Effector memory CD8-positive, alpha-beta T cell (primary cell): ENCODE data around the gene SORD.
A peak's percentile ranks its signal among the peaks of the same experiment; 100 is the strongest.
"Not testable (repeated sequence)": the region's sequence is repeated elsewhere in the genome, so short reads cannot be mapped to it uniquely, and the experiment has no call there.

ENCODE experiments used
- ATAC-seq: fragments of 150-1000 bp; cut with Tn5 transposase; replicated peaks from 2 replicates; pipeline ENCODE4 v1.10.0; 2021; ENCODE audit warnings: mild to moderate bottlenecking, moderate library complexity
- DNase-seq, 3 experiments: peaks; one replicate each; pipeline ENCODE4 v3.0.0; 2021
- H3K27ac Mint-ChIP-seq, 2 donors: one replicate each; pipeline ENCODE4 v1.8.0; 2022; ENCODE audit warnings: mild to moderate bottlenecking in 2 of 2, mixed read lengths in 2 of 2, moderate library complexity in 2 of 2
- H3K27me3 Mint-ChIP-seq, 2 donors: one replicate each; pipeline ENCODE4 v1.8.0; 2022; ENCODE audit warnings: mixed read lengths in 2 of 2
- H3K36me3 Mint-ChIP-seq: one replicate; pipeline ENCODE4 v1.8.0; 2022; ENCODE audit warnings: mild to moderate bottlenecking, moderate library complexity, mixed read lengths; ENCODE audit not compliant: insufficient read depth
- H3K4me1 Mint-ChIP-seq, 2 donors: one replicate each; pipeline ENCODE4 v1.8.0; 2022; ENCODE audit warnings: low read depth in 2 of 2, mixed read lengths in 2 of 2
- H3K4me3 Mint-ChIP-seq, 2 donors: one replicate each; pipeline ENCODE4 v1.8.0; 2022; ENCODE audit warnings: mild to moderate bottlenecking in 2 of 2, mixed read lengths in 2 of 2, moderate library complexity in 2 of 2
- H3K9me3 Mint-ChIP-seq, 2 donors: one replicate each; pipeline ENCODE4 v1.8.0; 2022; ENCODE audit warnings: mixed read lengths in 2 of 2

SORD gene

DNA sequence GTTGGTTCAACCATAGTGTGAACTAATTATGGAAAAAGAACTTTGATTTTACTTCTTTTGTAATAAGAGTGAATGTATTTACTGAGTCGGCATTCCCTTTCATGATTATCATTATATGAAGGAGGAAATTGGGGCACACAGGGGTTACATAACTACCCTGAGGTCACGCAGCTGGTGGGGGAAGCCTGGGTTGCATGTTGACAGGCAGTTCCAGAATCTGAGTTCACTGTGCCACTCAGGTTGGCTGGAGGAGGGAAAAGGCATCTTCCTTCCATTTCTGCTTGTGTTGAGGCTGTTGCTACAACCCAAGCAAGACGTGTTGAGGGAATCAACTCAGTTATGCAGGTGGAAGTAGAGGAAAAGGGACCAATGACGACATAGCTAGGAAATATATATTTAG lies 11.1 kb downstream of the SORD start:
- peaks cover 0 to 14% of the 10 kb centered on the region in 2 donors for H3K4me1 Mint-ChIP-seq
- DNase-seq, ATAC-seq, H3K27ac Mint-ChIP-seq, H3K9me3 Mint-ChIP-seq, H3K27me3 Mint-ChIP-seq, H3K4me3 Mint-ChIP-seq, H3K36me3 Mint-ChIP-seq: not testable (repeated sequence)

- DNase-seq, H3K27me3 Mint-ChIP-seq, H3K36me3 Mint-ChIP-seq, H3K27ac Mint-ChIP-seq, ATAC-seq, H3K4me3 Mint-ChIP-seq, H3K9me3 Mint-ChIP-seq: not testable (repeated sequence)
- H3K4me1 Mint-ChIP-seq: peaks cover 0 to 14% of the 10 kb centered on the region in 2 donors
These were observed 11.8 kb downstream of the SORD start for GRCh38 chr15:45034600-45035375.

DNA sequence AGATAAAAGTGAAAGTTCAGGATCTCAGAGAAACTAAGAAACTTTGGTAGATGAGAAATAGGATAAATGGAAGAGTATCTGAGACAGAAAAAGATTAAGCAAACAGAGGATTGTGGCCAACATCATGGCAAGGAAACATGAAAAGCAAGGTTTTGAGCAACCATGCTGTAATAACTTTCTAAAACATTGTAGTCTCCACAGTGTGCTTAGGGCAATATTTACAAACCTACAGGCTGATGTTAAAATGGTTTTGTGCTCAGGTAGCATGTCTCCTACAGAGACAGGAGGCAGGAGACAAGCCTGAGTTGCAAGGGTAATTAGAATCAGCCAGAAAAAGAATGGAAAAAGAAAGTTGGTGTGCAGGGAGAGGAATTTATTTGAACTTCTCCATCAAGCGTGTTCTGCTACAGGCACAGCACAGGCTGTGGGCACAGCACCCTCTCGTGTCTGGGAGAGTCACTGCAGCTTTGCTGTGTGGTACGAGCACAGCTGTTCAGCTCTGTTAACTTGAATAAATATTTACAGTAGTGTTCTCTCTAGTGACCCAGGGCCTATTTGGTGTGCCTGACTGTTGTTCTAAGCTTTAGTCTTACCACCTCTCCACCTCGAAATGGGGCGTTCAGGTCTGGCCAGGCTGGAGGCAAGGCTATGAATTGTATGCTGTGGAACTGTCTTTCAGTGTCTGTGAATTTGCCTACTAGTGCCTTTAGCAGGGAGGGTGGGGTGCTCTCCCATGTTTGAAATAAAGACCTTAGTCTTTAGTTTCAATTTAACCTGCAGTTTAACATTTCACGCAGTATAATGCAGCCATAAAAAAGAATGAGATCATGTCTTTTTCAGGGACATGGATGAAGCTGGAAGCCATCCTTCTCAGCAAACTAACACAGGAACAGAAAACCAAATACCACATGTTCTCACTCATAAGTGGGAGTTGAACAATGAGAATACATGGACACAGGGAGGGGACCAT lies 14.1 kb downstream of the SORD start:
- not testable (repeated sequence) for H3K9me3 Mint-ChIP-seq, H3K4me3 Mint-ChIP-seq, H3K27me3 Mint-ChIP-seq, H3K36me3 Mint-ChIP-seq
- ATAC-seq (peak; percentile 93), DNase-seq (peak; percentile 66 to 71 (median 67))
- Mint-ChIP-seq H3K4me1 (peaks cover 0 to 14% of the 10 kb centered on the region in 2 donors), H3K27ac (peak overlapping the region; percentile 5 to 35)

DNA sequence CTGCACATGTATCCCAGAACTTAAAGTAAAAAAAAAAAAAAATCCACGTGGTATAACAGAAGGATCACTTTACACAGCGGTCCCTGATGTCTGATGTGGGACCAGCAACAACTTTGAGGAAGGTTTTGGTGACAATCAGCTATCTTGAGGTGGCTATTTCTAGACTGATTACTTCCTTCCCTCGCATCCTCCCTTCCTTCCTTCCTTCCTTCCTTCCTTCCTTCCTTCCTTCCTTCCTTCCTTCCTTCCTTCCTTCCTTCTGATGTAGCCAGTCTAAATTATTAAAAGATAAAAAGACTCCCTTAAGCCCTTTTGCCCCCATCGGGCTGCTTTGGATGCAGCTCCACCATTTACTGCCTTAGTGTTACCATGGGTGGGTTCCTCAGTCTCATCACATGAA lies 14.9 kb downstream of the SORD start:
- H3K9me3 Mint-ChIP-seq: no peaks in the 10 kb centered on the region
- H3K4me1 Mint-ChIP-seq: peaks cover 0 to 14% of the 10 kb centered on the region in 2 donors
- H3K4me3 Mint-ChIP-seq: no peak overlapping the region
- peak overlapping the region; percentile 46 to 75 for H3K27ac Mint-ChIP-seq
- no peaks in the 10 kb centered on the region for H3K36me3 Mint-ChIP-seq
- H3K27me3 Mint-ChIP-seq: no peaks in the 10 kb centered on the region
- no peak for DNase-seq
- ATAC-seq: no peak

GRCh38 chr15:45040396-45040795 lies 17.4 kb downstream of the SORD start:
- peak overlapping the region in 1 of 2 donors; percentile 19 for H3K27ac Mint-ChIP-seq
- not testable (repeated sequence) for H3K4me3 Mint-ChIP-seq, ATAC-seq, H3K27me3 Mint-ChIP-seq, H3K9me3 Mint-ChIP-seq, H3K36me3 Mint-ChIP-seq, DNase-seq
- peaks cover 0 to 14% of the 10 kb centered on the region in 2 donors for H3K4me1 Mint-ChIP-seq

GRCh38 chr15:45041538-45041937 lies 18.5 kb downstream of the SORD start:
- not testable (repeated sequence) for H3K4me3 Mint-ChIP-seq, DNase-seq, H3K36me3 Mint-ChIP-seq, H3K27me3 Mint-ChIP-seq, H3K9me3 Mint-ChIP-seq, H3K27ac Mint-ChIP-seq, H3K4me1 Mint-ChIP-seq, ATAC-seq

DNA sequence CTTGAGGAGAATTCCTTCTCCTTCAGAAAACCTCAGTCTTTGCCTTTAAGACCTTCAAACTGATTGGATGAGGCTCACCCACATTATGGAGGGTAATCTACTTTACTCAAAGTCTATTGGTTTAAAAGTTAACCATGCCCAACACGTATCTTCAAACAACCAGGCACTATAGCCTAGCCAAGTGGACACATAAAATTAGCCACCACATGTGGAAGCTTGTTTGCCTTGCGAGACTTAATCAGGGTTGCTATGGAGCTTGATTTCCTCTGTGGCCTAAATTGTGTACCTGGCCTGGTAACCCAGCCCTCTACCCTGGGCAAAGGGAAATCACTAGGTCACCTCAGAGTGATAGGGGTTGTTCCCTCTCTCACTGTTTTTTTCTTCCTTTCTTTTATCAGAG lies 19.9 kb downstream of the SORD start:
- H3K36me3 Mint-ChIP-seq, H3K4me3 Mint-ChIP-seq, H3K27ac Mint-ChIP-seq, H3K4me1 Mint-ChIP-seq, ATAC-seq, DNase-seq, H3K27me3 Mint-ChIP-seq, H3K9me3 Mint-ChIP-seq: not testable (repeated sequence)

GRCh38 chr15:45044270-45044669 lies 21.3 kb downstream of the SORD start:
- not testable (repeated sequence) for H3K36me3 Mint-ChIP-seq

DNA sequence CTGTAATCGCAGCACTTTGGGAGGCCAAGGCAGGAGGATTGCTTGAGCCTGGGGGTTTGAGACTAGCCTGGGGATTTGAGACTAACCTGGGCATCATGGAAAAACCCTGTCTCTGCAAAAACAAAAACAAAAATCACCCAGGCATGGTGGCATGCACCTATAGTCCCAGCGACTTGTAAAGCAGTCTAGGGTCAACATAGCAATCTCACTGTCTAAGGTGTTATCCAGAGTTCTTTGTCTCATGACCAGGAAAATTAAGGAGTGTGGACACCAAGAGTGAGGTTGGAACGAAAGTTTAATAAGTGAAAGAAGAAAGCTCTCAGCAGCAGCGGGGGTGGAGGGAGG lies 25.4 kb downstream of the SORD start:
- not testable (repeated sequence) for H3K4me3 Mint-ChIP-seq, DNase-seq, ATAC-seq, H3K27me3 Mint-ChIP-seq, H3K27ac Mint-ChIP-seq, H3K9me3 Mint-ChIP-seq, H3K4me1 Mint-ChIP-seq, H3K36me3 Mint-ChIP-seq

More at GRCh38 chr15:45044270-45044669, 21.3 kb downstream of the SORD start:
- H3K27me3 Mint-ChIP-seq, DNase-seq, ATAC-seq, H3K27ac Mint-ChIP-seq, H3K9me3 Mint-ChIP-seq, H3K4me1 Mint-ChIP-seq, H3K4me3 Mint-ChIP-seq: not testable (repeated sequence)

- Mint-ChIP-seq H3K27ac (no peak overlapping the region), H3K4me1 (no peaks in the 10 kb centered on the region), H3K4me3 (no peak overlapping the region), H3K27me3 (no peaks in the 10 kb centered on the region), H3K36me3 (peaks cover 7% of the 10 kb centered on the region), H3K9me3 (no peaks in the 10 kb centered on the region)
- ATAC-seq: peak; percentile 71
- DNase-seq: no peak
These were observed 26.0 kb downstream of the SORD start for GRCh38 chr15:45048794-45049631.

DNA sequence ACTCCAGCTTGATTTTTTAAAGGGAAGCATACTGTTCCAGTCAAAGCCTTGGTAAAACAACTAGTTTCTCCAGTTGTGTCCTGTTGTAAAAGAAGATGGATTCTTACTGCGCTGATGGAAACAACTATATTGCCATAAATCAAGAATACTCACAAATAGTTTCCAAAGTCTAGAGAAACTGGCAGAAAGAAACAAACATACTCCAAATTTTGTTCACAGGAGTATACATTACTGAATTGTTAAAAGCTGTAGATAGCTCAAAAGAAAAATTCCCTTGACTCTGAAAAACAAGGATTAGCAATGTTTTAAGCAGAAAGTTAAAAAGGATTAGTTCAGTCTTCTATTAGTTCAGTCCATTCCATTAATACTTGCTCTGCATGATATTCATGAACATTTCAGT lies 27.6 kb downstream of the SORD start:
- no peaks in the 10 kb centered on the region for H3K36me3 Mint-ChIP-seq
- no peak for DNase-seq
- H3K4me1 Mint-ChIP-seq: no peaks in the 10 kb centered on the region
- H3K4me3 Mint-ChIP-seq: no peak overlapping the region
- no peak overlapping the region for H3K27ac Mint-ChIP-seq
- H3K9me3 Mint-ChIP-seq: no peaks in the 10 kb centered on the region
- ATAC-seq: no peak
- H3K27me3 Mint-ChIP-seq: no peaks in the 10 kb centered on the region

DNA sequence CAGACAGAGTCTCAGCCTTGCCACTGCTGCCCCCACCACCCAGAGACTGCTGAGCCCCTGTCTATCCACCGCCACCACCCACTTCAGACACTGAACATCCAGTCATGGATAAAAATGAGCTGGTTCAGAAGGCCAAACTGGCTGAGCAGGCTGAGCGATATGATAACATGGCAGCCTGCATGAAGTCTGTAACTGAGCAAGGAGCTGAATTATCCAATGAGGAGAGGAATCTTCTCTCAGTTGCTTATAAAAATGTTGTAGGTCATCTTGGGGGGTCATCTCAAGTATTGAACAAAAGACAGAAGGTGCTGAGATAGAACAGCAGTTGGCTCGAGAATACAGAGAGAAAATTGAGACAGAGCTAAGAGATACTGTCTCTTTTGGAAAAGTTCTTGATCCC lies 29.7 kb downstream of the SORD start:
- not testable (repeated sequence) for H3K27ac Mint-ChIP-seq

More for the DNA sequence above, 29.7 kb downstream of the SORD start:
- not testable (repeated sequence) for DNase-seq, H3K4me1 Mint-ChIP-seq, H3K9me3 Mint-ChIP-seq, H3K36me3 Mint-ChIP-seq, H3K27me3 Mint-ChIP-seq, H3K4me3 Mint-ChIP-seq, ATAC-seq
